Heart right ventricle (tissue), 16 donors: ENCODE data around the gene NPAS3. TPM values are rescaled to one million over a fixed set of nuclear protein-coding genes. Genes with fewer than 3 reads are reported as not detected.

ENCODE experiments used
- ATAC-seq, 8 donors: fragments of 200-7000 bp; cut with Tn5 transposase; one replicate each; pipeline ENCODE4 v1.9.1; 2020; ENCODE audit warnings: mild to moderate bottlenecking in 8 of 8, moderate library complexity in 8 of 8, moderate number of reproducible peaks in 1 of 8
- DNase-seq, 2 donors: peaks; one replicate each; pipeline ENCODE4 v3.0.0-alpha.2; 2020
- H3K27ac ChIP-seq, 10 donors: fragments of 200-600 bp; sonication (generic) in 2 of 10; one replicate each; pipeline versions ENCODE4 v1.5.0 to v1.8.0; 2020 to 2022; ENCODE audit warnings: mild to moderate bottlenecking in 3 of 10
- H3K27me3 ChIP-seq, 7 donors: fragments of 200-600 bp; one replicate each; pipeline ENCODE4 v1.8.0; 2021 to 2022; ENCODE audit warnings: mild to moderate bottlenecking in 2 of 7
- H3K36me3 ChIP-seq, 9 donors: fragments of 200-600 bp; sonication (generic) in 1 of 9; one replicate each; pipeline versions ENCODE4 v1.5.0 to v1.8.0; 2020 to 2022; ENCODE audit warnings: mild to moderate bottlenecking in 2 of 9
- H3K4me1 ChIP-seq, 9 donors: fragments of 200-600 bp; sonication (generic) in 1 of 9; one replicate each; pipeline versions ENCODE4 v1.5.0 to v1.8.0; 2020 to 2022; ENCODE audit warnings: mild to moderate bottlenecking in 4 of 9
- H3K4me3 ChIP-seq, 10 donors: fragments of 200-600 bp; sonication (generic) in 2 of 10; one replicate each; pipeline versions ENCODE4 v1.5.0 to v1.8.0; 2020 to 2022; ENCODE audit warnings: mild to moderate bottlenecking in 7 of 10, moderate library complexity in 2 of 10
- H3K9me3 ChIP-seq, 11 donors: fragments of 200-600 bp in 10 of 11; sonication (generic) in 2 of 11; one replicate each; pipeline versions ENCODE4 v1.5.0 to v1.8.0; 2013 to 2022; ENCODE audit warnings: mild to moderate bottlenecking in 2 of 11, control low read depth in 1 of 11, moderate library complexity in 1 of 11
- WGBS, 2 donors: extraction: QIAGEN DNeasy Blood & Tissue Kit; methylation state at CpG; one replicate each; pipeline ENCODE4 v1.1.7; 2013; ENCODE audit warnings: inconsistent platforms in 1 of 2; 5-methylcytosine and 5-hydroxymethylcytosine counted together
- intact Hi-C, 10 donors: fragments of 100-400 bp; cut with DNase I; formaldehyde crosslinking; loops; one replicate each; pipeline versions ENCODE4 v1.11.1 to v1.14.2; 2022
- polyA plus RNA-seq, 2 donors: library from polyadenylated mRNA; stranded (reverse); fragments of 200-250 nt; gene quantifications; one replicate each; pipeline ENCODE4 v1.2.3, GENCODE V29; 2013
- total RNA-seq, 10 donors: library from RNA; stranded (reverse); fragmentation: NEBNext Ultra II Directional in 3 of 10; extraction: Animal tissue kit (Norgen Biotek cat#: 25700) in 3 of 10; gene quantifications; one replicate each; pipeline versions ENCODE4 v1.2.1 to v1.2.4, GENCODE V29; 2021 to 2023
- TF ChIP-seq, protein P1 (sequence below), 9 donors: fragments of 200-600 bp; sonication (generic) in 2 of 9; IDR thresholded peaks; one replicate each; pipeline versions ENCODE4 v1.5.0 to v1.8.0; 2021 to 2022; ENCODE audit warnings: antibody characterized with exemption in 9 of 9, mild to moderate bottlenecking in 5 of 9, moderate library complexity in 1 of 9
- donor health status: Arrhythmogenic right ventricular cardiomyopathy.
- donor health status: ischemic (EF 13 %, LVEDD 7.1; RV severe dilation, severe dysfunction).
- donor health status: healthy with polysubstance abuse.
- donor health status: DM: no; HTN: yes; CAD: no.
- donor health status: DM: no; HTN: no; CAD: no.
- donor health status: ischemic (EF 25% LVEDD 6.9; RV normal size, moderate dysfunction).
- donor health status: ischemic (EF 25% LVEDD 5.7; RV mildly dilated, moderate dysfunction).
- donor health status: healthy.
- donor health status: DM: yes; HTN: yes; CAD: no.
- donor health status: Ischemic cardiomyopathy.
- donor health status: ischemic (EF 35%, LVEDD 5.7; RV mildly dilated, moderate dysfunction).
- donor health status: nonischemic (EF 11% LVEDD 7.7; RV severe dilation, severe dysfunction).
- donor health status: DM: yes; HTN: yes; CAD: no.
- donor health status: PGD.
- donor health status: ischemic (EF 29% LVEDD 5.4; RV normal size, mild dysfunction).
- donor health status: nonischemic (EF 23%, LVEDD 6.1; RV moderate dilation, normal function).

The NPAS3 gene
- total and polyA plus RNA-seq, 12 donors: 0.12 to 2.8 (median 0.99) TPM

DNA sequence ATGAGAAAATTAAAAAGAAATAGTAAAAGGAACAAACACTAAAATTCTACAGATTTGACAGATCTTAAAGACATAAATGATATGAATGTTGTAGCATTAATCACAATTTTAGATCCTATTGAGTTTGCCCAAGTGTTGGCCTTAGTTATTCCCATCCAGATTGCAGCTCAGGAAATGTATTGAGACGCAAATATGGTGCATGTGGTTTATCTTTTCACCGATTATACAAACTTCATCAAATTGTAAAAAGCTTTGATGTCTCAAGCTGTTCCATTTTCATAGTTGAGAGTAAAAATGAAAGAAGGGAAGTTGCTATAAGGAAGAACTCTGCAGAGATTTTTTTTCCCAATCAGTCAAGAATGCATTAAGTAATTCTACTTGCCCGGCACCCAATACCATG, 683.8 kb downstream of the NPAS3 start:
- H3K36me3 ChIP-seq: no peaks in the 10 kb centered on the region
- no peak overlapping the region for H3K4me3 ChIP-seq
- no peak for DNase-seq
- no peaks in the 10 kb centered on the region for H3K9me3 ChIP-seq
- TF ChIP-seq, protein P1, sequence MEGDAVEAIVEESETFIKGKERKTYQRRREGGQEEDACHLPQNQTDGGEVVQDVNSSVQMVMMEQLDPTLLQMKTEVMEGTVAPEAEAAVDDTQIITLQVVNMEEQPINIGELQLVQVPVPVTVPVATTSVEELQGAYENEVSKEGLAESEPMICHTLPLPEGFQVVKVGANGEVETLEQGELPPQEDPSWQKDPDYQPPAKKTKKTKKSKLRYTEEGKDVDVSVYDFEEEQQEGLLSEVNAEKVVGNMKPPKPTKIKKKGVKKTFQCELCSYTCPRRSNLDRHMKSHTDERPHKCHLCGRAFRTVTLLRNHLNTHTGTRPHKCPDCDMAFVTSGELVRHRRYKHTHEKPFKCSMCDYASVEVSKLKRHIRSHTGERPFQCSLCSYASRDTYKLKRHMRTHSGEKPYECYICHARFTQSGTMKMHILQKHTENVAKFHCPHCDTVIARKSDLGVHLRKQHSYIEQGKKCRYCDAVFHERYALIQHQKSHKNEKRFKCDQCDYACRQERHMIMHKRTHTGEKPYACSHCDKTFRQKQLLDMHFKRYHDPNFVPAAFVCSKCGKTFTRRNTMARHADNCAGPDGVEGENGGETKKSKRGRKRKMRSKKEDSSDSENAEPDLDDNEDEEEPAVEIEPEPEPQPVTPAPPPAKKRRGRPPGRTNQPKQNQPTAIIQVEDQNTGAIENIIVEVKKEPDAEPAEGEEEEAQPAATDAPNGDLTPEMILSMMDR (IDR thresholded peaks at IDR 0.05): no peak
- H3K27me3 ChIP-seq: no peaks in the 10 kb centered on the region
- intact Hi-C loops: no loop called here
- H3K4me1 ChIP-seq: no peaks in the 10 kb centered on the region
- ATAC-seq: no peak
- WGBS, 2 donors: 90 to 96% methylated on average over 3 of the region's 3 CpGs
- no peak overlapping the region for H3K27ac ChIP-seq

DNA sequence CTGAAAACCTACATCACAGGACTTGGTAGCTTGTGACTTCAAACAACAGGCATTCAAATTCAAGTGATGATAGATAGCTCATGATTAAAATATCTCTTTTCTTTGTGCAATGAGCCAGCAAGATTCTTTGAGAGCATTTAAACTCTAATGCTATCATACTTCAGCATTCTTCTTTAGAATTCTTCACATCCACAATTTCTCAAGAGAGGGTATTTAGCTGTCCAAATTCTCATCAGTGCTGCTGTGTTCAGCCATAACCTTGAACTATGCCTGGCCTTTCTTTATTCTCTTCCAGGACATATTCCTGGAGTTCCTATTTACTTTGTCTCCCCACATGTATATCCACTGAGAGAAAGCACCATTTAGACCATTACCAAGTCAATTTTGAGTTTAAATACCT, 691.1 kb downstream of the NPAS3 start:
- Histone ChIP-seq H3K27ac (no peak overlapping the region), H3K27me3 (no peaks in the 10 kb centered on the region), H3K9me3 (no peaks in the 10 kb centered on the region), H3K4me3 (no peak overlapping the region), H3K36me3 (no peaks in the 10 kb centered on the region), H3K4me1 (no peaks in the 10 kb centered on the region)
- no peak for ATAC-seq
- intact Hi-C loops: no loop called here
- TF ChIP-seq, protein P1 (IDR thresholded peaks at IDR 0.05): no peak
- no peak for DNase-seq

DNA sequence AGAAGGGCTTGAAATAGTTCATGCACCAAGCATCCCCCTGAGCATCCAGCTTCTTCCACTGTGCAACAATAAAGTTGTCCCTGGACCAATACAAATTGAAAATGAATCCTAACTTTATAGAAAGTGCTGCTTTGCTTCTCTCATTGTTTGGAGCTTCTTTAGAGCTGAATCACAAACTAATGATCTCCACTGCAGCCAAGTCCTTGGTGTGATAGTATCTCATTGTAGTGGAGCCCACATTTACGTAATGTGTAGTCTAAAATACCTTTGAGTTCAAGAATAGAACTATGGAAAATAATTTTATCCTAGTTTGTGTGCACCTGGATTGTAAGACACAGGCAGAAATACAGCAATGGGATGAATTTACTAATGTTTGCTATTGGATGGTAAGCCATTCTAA, 692.3 kb downstream of the NPAS3 start:
- no peak overlapping the region for H3K27ac ChIP-seq
- H3K4me3 ChIP-seq: no peak overlapping the region
- ATAC-seq (no peak), DNase-seq (no peak)
- no peaks in the 10 kb centered on the region for H3K4me1 ChIP-seq
- intact Hi-C loops: no loop called here
- no peaks in the 10 kb centered on the region for H3K9me3 ChIP-seq
- H3K27me3 ChIP-seq: no peaks in the 10 kb centered on the region
- TF ChIP-seq, protein P1 (IDR thresholded peaks at IDR 0.05): no peak
- H3K36me3 ChIP-seq: no peaks in the 10 kb centered on the region
- 92 to 96% methylated on average over 1 of the region's 1 CpG for WGBS, 2 donors

DNA sequence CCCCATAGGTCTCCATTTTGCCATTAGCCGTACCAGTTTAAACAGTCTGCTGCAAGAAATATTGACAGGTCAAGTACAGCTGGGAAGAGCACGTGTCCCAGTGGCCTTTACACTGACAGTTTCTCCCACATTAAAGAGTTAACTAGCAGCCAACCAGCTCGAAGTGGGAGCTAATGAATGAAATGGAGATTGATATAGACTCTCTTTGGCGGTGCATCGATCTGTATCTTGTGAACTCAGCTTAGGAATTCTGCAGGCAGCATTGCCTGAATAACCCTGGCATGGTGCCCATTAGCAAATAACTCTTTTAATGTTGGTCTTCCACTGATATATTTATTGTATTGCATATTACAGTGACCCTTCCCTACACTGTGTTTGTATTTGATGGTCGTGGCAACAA, 692.8 kb downstream of the NPAS3 start:
- Histone ChIP-seq H3K4me1 (no peaks in the 10 kb centered on the region), H3K9me3 (no peaks in the 10 kb centered on the region), H3K27ac (no peak overlapping the region), H3K27me3 (no peaks in the 10 kb centered on the region), H3K4me3 (no peak overlapping the region), H3K36me3 (no peaks in the 10 kb centered on the region)
- WGBS, 2 donors: 55 to 56% methylated on average over 6 of the region's 6 CpGs
- intact Hi-C loops: no loop called here
- DNase-seq (no peak), ATAC-seq (no peak)
- TF ChIP-seq, protein P1 (IDR thresholded peaks at IDR 0.05): no peak

DNA sequence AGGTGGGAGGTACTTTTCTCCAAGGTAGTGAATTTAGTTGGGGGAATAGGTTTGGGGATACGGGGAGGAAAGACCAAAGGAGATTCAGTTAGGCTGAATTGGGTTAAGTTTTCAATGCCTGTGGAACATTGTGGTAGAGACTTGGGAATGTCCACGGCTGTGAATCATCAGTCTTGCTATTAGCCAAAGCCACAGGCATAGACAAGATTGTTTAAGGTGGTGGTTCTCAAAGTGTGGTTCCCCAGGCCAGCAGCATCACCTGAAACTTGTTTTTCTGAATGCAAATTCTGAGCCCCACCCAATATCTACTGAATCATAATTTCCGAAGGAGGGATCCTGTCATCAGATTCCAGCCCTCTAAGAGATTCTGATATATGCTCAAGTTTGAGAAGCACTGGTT, 696.0 kb downstream of the NPAS3 start:
- WGBS, 2 donors: 94% methylated on average over 3 of the region's 3 CpGs
- no peak overlapping the region for H3K27ac ChIP-seq
- ATAC-seq: no peak
- H3K4me1 ChIP-seq: no peaks in the 10 kb centered on the region
- DNase-seq: no peak
- intact Hi-C loops: no loop called here
- TF ChIP-seq, protein P1 (IDR thresholded peaks at IDR 0.05): no peak
- no peaks in the 10 kb centered on the region for H3K9me3 ChIP-seq
- H3K27me3 ChIP-seq: no peaks in the 10 kb centered on the region
- no peak overlapping the region for H3K4me3 ChIP-seq
- no peaks in the 10 kb centered on the region for H3K36me3 ChIP-seq
